ENCODE data around the gene SKIC8.

DNA sequence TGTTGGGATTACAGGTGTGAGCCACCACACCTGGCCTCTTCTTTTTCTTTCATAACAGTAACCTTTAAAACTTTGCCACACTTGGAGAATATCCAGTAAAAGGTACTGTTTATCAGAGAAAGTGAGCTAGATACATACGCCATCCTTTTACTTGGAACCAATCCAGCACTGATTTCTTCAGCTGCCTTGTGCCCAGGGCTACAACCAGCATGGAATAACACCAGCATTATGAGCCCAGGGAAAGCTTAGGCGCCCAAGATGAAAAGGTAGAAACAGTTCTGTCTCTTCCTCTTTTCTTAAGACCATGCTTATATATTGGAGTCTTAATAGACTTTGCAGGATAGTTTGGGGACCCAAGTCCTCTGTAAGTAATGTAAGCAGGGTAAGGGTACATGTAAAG lies 8.4 kb downstream of the SKIC8 start:
- TF ChIP-seq EZH2phosphoT487 (IDR thresholded peaks at IDR 0.05; ENCODE audit: insufficient read depth, low read depth) (no peak), EZH2 (IDR thresholded peaks at IDR 0.05; ENCODE audit: insufficient read depth, poor library complexity, severe bottlenecking) (no peak)

All from GM23248 (cell line).